SK-N-SH (cell line): ENCODE data around the gene TBL1X. TPM values are rescaled to one million over a fixed set of nuclear protein-coding genes. Genes with fewer than 3 reads are reported as not detected.

Experiments used
- CTCF ChIA-PET: fragments of 300-600, 350-600 bp; formaldehyde crosslinking; extraction: SDS; loops from one replicate; lab custom pipeline; 2021; lab: Yijun Ruan, JAX
- POLR2A ChIA-PET: fragments of 350-600 bp; sonication (Branson Sonifier 250); formaldehyde crosslinking; extraction: SDS; loops from one replicate; lab custom pipeline; 2020; ENCODE audit warnings: antibody characterized with exemption, inconsistent platforms; lab: Yijun Ruan, JAX
- DNase-seq: peaks from one replicate; pipeline ENCODE4 v3.0.0; 2012
- H2AFZ ChIP-seq: fragments of 200-600 bp; sonication (generic); 2 replicates; pipeline ENCODE4 v1.8.1; 2016; ENCODE audit warnings: antibody characterized with exemption, mild to moderate bottlenecking, low read depth
- H3F3A ChIP-seq: fragments of 200-600 bp; sonication (generic); replicated peaks from 2 replicates; pipeline ENCODE3; 2016; ENCODE audit warnings: antibody characterized with exemption, mild to moderate bottlenecking; ENCODE audit not compliant: insufficient read depth
- H3K27ac ChIP-seq, 2 experiments: fragments of 200-500 bp in 1 of 2; fragments of 200-600 bp in 1 of 2; sonication (Bioruptor generic) in 1 of 2; sonication (generic), shearing (Covaris generic) in 1 of 2; 2 replicates each; pipeline versions ENCODE4 v1.5.1 to v1.6.1; 2014 to 2016; ENCODE audit warnings: low read depth in 2 of 2, inconsistent platforms in 1 of 2, low read length in 1 of 2, mild to moderate bottlenecking in 1 of 2, mixed read lengths in 1 of 2
- H3K27me3 ChIP-seq: fragments of 200-600 bp; sonication (generic), shearing (Covaris generic); 2 replicates; pipeline ENCODE4 v1.6.1; 2016; ENCODE audit warnings: mixed run types; ENCODE audit not compliant: insufficient read depth
- H3K36me3 ChIP-seq, 2 experiments: fragments of 200-500 bp in 1 of 2; fragments of 200-600 bp in 1 of 2; sonication (Bioruptor generic) in 1 of 2; sonication (generic) in 1 of 2; replicated peaks in 1 of 2; 2 replicates each; pipeline versions ENCODE3 to v1.5.1; 2014 to 2016; ENCODE audit warnings: low read length in 1 of 2, mild to moderate bottlenecking in 1 of 2; ENCODE audit not compliant: insufficient read depth in 2 of 2, control insufficient read depth in 1 of 2
- H3K4me1 ChIP-seq, 2 experiments: fragments of 200-500 bp in 1 of 2; fragments of 200-600 bp in 1 of 2; sonication (Bioruptor generic) in 1 of 2; sonication (generic), shearing (Covaris generic) in 1 of 2; 2 replicates each; pipeline versions ENCODE4 v1.5.1 to v1.6.1; 2014 to 2016; ENCODE audit warnings: low read depth in 1 of 2, low read length in 1 of 2, mixed run types in 1 of 2; ENCODE audit not compliant: insufficient read depth in 2 of 2, control insufficient read depth in 1 of 2
- H3K4me2 ChIP-seq: fragments of 200-600 bp; sonication (generic), shearing (Covaris generic); 2 replicates; pipeline ENCODE4 v1.6.1; 2017; ENCODE audit warnings: mixed run types
- H3K4me3 ChIP-seq, 2 experiments: fragments of 200-500 bp in 1 of 2; fragments of 200-600 bp in 1 of 2; sonication (Bioruptor generic) in 1 of 2; sonication (generic), shearing (Covaris generic) in 1 of 2; 2 replicates each; pipeline versions ENCODE4 v1.5.1 to v1.8.1; 2014 to 2016; ENCODE audit warnings: low read depth in 2 of 2, inconsistent platforms in 1 of 2, low read length in 1 of 2, mild to moderate bottlenecking in 1 of 2, mixed read lengths in 1 of 2, moderate library complexity in 1 of 2
- H3K79me2 ChIP-seq: fragments of 200-600 bp; sonication (generic); 2 replicates; pipeline ENCODE4 v1.8.1; 2017; ENCODE audit warnings: mild to moderate bottlenecking; ENCODE audit not compliant: insufficient read depth
- H3K9ac ChIP-seq: fragments of 200-600 bp; sonication (generic); 2 replicates; pipeline ENCODE4 v1.6.1; 2017; ENCODE audit warnings: mixed run types
- H3K9me2 ChIP-seq: fragments of 200-600 bp; sonication (generic); 2 replicates; pipeline ENCODE4 v1.6.1; 2017; ENCODE audit warnings: mixed run types
- H3K9me3 ChIP-seq: fragments of 200-600 bp; sonication (generic); 2 replicates; pipeline ENCODE4 v1.6.1; 2017; ENCODE audit warnings: mixed run types, mild to moderate bottlenecking, moderate library complexity
- H4K20me1 ChIP-seq: fragments of 200-600 bp; sonication (generic); 2 replicates; pipeline ENCODE4 v1.6.1; 2017; ENCODE audit warnings: mild to moderate bottlenecking, mixed run types; ENCODE audit not compliant: insufficient read depth
- CTCF ChIP-seq: fragments of 200-600 bp; sonication (generic); IDR thresholded peaks from 2 replicates; pipeline ENCODE4 v1.6.1; 2017; ENCODE audit warnings: antibody characterized with exemption, mild to moderate bottlenecking, moderate library complexity
- ELF1 ChIP-seq: IDR thresholded peaks from 2 replicates; pipeline ENCODE4 v1.4.0; 2012
- IRF3 ChIP-seq: fragments of 150-350 bp; IDR thresholded peaks from 2 replicates; pipeline ENCODE4 v1.6.1; 2016; ENCODE audit warnings: mild to moderate bottlenecking, low read depth, low read length
- MAX ChIP-seq: IDR thresholded peaks from 2 replicates; pipeline ENCODE4 v1.4.0; 2012; ENCODE audit warnings: low read depth
- NFIC ChIP-seq: IDR thresholded peaks from 2 replicates; pipeline ENCODE4 v1.4.0; 2012; ENCODE audit warnings: borderline replicate concordance
- PBX3 ChIP-seq: IDR thresholded peaks from 2 replicates; pipeline ENCODE4; 2012
- RAD21 ChIP-seq: IDR thresholded peaks from 2 replicates; pipeline ENCODE4 v1.6.1; 2012; ENCODE audit warnings: mild to moderate bottlenecking, low read length
- USF1 ChIP-seq: IDR thresholded peaks from 2 replicates; pipeline ENCODE4 v1.4.0; 2012; ENCODE audit warnings: low read depth, borderline replicate concordance
- YY1 ChIP-seq: IDR thresholded peaks from 2 replicates; pipeline ENCODE4 v1.4.0; 2012; ENCODE audit warnings: low read depth, mild to moderate bottlenecking
- WGBS: methylation state at CpG from one replicate; pipeline ENCODE4 v1.1.6; 2017; ENCODE audit warnings: low lambda C conversion rate; 5-methylcytosine and 5-hydroxymethylcytosine counted together
- polyA plus RNA-seq, 3 experiments: library from polyadenylated mRNA; depleted of rRNA; stranded (reverse); fragments of >200 nt; gene quantifications; 2 replicates each; pipeline ENCODE4 v1.2.3, GENCODE V29; 2012

TBL1X gene
- polyA plus RNA-seq, 1 of the 3 experiments (the other 2 are of a cell fraction), result 10.6 TPM

- TF ChIP-seq PBX3 (no peak), CTCF (no peak), IRF3 (no peak)
These were observed 45.5 kb downstream of the TBL1X start (continued) for GRCh38 chrX:9510366-9510765.

GRCh38 chrX:9510980-9511379 lies 46.1 kb downstream of the TBL1X start:
- Histone ChIP-seq H3K79me2 (no peaks in the 10 kb centered on the region), H4K20me1 (no peaks in the 10 kb centered on the region), H3K27me3 (no peaks in the 10 kb centered on the region), H3K4me2 (no peak overlapping the region), H2AFZ (no peak overlapping the region), H3K27ac (no peak overlapping the region), H3K9ac (no peak overlapping the region), H3K9me2 (no peaks in the 10 kb centered on the region), H3K4me3 (no peak overlapping the region)
- DNase-seq, result no peak
- 56% methylated on average over 3 of the region's 3 CpGs for WGBS
- ChIA-PET CTCF (no interaction called here), POLR2A (no interaction called here)
- no peak for TF ChIP-seq NFIC
- no peak for TF ChIP-seq ELF1
- TF ChIP-seq RAD21, result no peak
- no peak for TF ChIP-seq YY1
- no peak for TF ChIP-seq MAX
- TF ChIP-seq, all 33 proteins: peak for 0
- H3F3A ChIP-seq, result no peaks in the 10 kb centered on the region
- no peaks in the 10 kb centered on the region for H3K36me3 ChIP-seq
- H3K9me3 ChIP-seq, result no peaks in the 10 kb centered on the region
- no peaks in the 10 kb centered on the region for H3K4me1 ChIP-seq

- Histone ChIP-seq H3K9me3 (no peaks in the 10 kb centered on the region), H2AFZ (no peak overlapping the region), H3K4me1 (no peaks in the 10 kb centered on the region), H3K79me2 (peaks cover 7% of the 10 kb centered on the region; the same call in 1 of the 2 replicates), H3K4me3 (no peak overlapping the region), H3K27me3 (no peaks in the 10 kb centered on the region), H3K27ac (no peak overlapping the region), H3F3A (no peaks in the 10 kb centered on the region), H3K9me2 (no peaks in the 10 kb centered on the region), H4K20me1 (no peaks in the 10 kb centered on the region), H3K36me3 (no peaks in the 10 kb centered on the region), H3K9ac (no peak overlapping the region), H3K4me2 (no peak overlapping the region)
- TF ChIP-seq USF1, result no peak
- ChIA-PET CTCF (no interaction called here), POLR2A (no interaction called here)
- WGBS, result 67% methylated on average over 10 of the region's 10 CpGs
- DNase-seq, result no peak
These were observed 50.6 kb downstream of the TBL1X start for GRCh38 chrX:9515489-9515888.
